AG08396 (cell line): ENCODE results near the gene EZH2.
A peak's percentile ranks its signal among the peaks of the same experiment; 100 is the strongest.

Experiments
- DNase-seq: peaks from one replicate; pipeline ENCODE4 v3.0.0; 2012; ENCODE audit warnings: low spot score, mixed read lengths

The EZH2 gene

GRCh38 chr7:148804343-148805235 is 79.5 kb downstream of the EZH2 start:
- no peak for DNase-seq

- DNase-seq = no peak
These were observed 81.0 kb downstream of the EZH2 start for GRCh38 chr7:148803094-148803493.

GRCh38 chr7:148802101-148802493 is 82.0 kb downstream of the EZH2 start:
- no peak for DNase-seq

- DNase-seq = no peak
These were observed 83.4 kb downstream of the EZH2 start for GRCh38 chr7:148800677-148801076.

- no peak for DNase-seq
These were observed 84.1 kb downstream of the EZH2 start for GRCh38 chr7:148799893-148800555.

GRCh38 chr7:148796841-148797240 is 87.2 kb downstream of the EZH2 start:
- DNase-seq = no peak

GRCh38 chr7:148794476-148794875 is 89.6 kb downstream of the EZH2 start:
- DNase-seq = no peak

GRCh38 chr7:148793590-148793989 is 90.5 kb downstream of the EZH2 start:
- no peak for DNase-seq

- no peak for DNase-seq
These were observed 92.5 kb downstream of the EZH2 start for GRCh38 chr7:148791546-148791945.

GRCh38 chr7:148790850-148791249 is 93.2 kb downstream of the EZH2 start:
- DNase-seq = no peak

- DNase-seq = no peak
These were observed 93.9 kb downstream of the EZH2 start for GRCh38 chr7:148790131-148790726.

GRCh38 chr7:148789220-148789619 is 94.9 kb downstream of the EZH2 start:
- no peak for DNase-seq

GRCh38 chr7:148787571-148788295 is 96.4 kb downstream of the EZH2 start:
- DNase-seq = no peak

- DNase-seq = no peak
These were observed 100.1 kb downstream of the EZH2 start for GRCh38 chr7:148783801-148784527.

GRCh38 chr7:148782757-148783456 is 101.2 kb downstream of the EZH2 start:
- no peak for DNase-seq

GRCh38 chr7:148774471-148774870 is 109.6 kb downstream of the EZH2 start:
- no peak for DNase-seq

- DNase-seq = no peak
These were observed 110.8 kb downstream of the EZH2 start for GRCh38 chr7:148773334-148773733.

- peak; percentile 82 for DNase-seq
These were observed 111.6 kb downstream of the EZH2 start for GRCh38 chr7:148772297-148773089.

GRCh38 chr7:148770004-148770403 is 114.1 kb downstream of the EZH2 start:
- DNase-seq = no peak

- DNase-seq = no peak
These were observed 120.5 kb downstream of the EZH2 start for GRCh38 chr7:148763622-148764021.
